MM.1S (cell line): ENCODE data around the gene LRRC38.

Experiments used
- DNase-seq: peaks from one replicate; pipeline ENCODE4 v3.0.0-alpha.2; 2015
- H2AFZ ChIP-seq: fragments of 300-600 bp; sonication (generic); 2 replicates; pipeline ENCODE4 v1.6.0; 2016; ENCODE audit warnings: antibody characterized with exemption, low read length
- H3F3A ChIP-seq: fragments of 300-600 bp; sonication (generic); 2 replicates; pipeline ENCODE4 v1.6.1; 2016; ENCODE audit warnings: mild to moderate bottlenecking, antibody characterized with exemption, low read length, moderate library complexity, mixed read lengths; ENCODE audit not compliant: insufficient read depth
- H3K27ac ChIP-seq: fragments of 300-600 bp; sonication (generic); 2 replicates; pipeline ENCODE4 v1.5.1; 2016; ENCODE audit warnings: mild to moderate bottlenecking, low read length
- H3K27me3 ChIP-seq: fragments of 300-600 bp; sonication (generic); replicated peaks from 2 replicates; pipeline ENCODE4 v1.6.0; 2016; ENCODE audit warnings: low read length; ENCODE audit not compliant: insufficient read depth
- H3K36me3 ChIP-seq: fragments of 300-600 bp; sonication (generic); replicated peaks from 2 replicates; pipeline ENCODE4 v1.6.1; 2016; ENCODE audit warnings: mild to moderate bottlenecking, low read length, mixed read lengths; ENCODE audit not compliant: insufficient read depth
- H3K4me1 ChIP-seq: fragments of 300-600 bp; sonication (generic); 2 replicates; pipeline ENCODE4 v1.6.1; 2016; ENCODE audit warnings: low read length, mixed read lengths
- H3K4me2 ChIP-seq: fragments of 300-600 bp; sonication (generic); 2 replicates; pipeline ENCODE4 v1.6.0; 2016; ENCODE audit warnings: low read depth, low read length
- H3K4me3 ChIP-seq: fragments of 300-600 bp; sonication (generic); 2 replicates; pipeline ENCODE4 v1.5.1; 2016; ENCODE audit warnings: low read length, mixed read lengths
- H3K79me2 ChIP-seq: fragments of 300-600 bp; sonication (generic); 2 replicates; pipeline ENCODE4 v1.6.1; 2016; ENCODE audit warnings: mixed run types, low read length, mixed read lengths
- H3K9ac ChIP-seq: fragments of 300-600 bp; sonication (generic); 2 replicates; pipeline ENCODE4 v1.6.1; 2016; ENCODE audit warnings: low read length, mixed read lengths
- H3K9me2 ChIP-seq: fragments of 300-600 bp; sonication (generic); replicated peaks from 2 replicates; pipeline ENCODE4 v1.6.1; 2016; ENCODE audit warnings: mild to moderate bottlenecking, low read length, mixed read lengths; ENCODE audit not compliant: insufficient read depth
- H3K9me3 ChIP-seq: fragments of 300-600 bp; sonication (generic); replicated peaks from 2 replicates; pipeline ENCODE4 v1.6.1; 2016; ENCODE audit warnings: mild to moderate bottlenecking, low read length, mixed read lengths; ENCODE audit not compliant: insufficient read depth
- H4K20me1 ChIP-seq: fragments of 300-600 bp; sonication (generic); 2 replicates; pipeline ENCODE4 v1.6.1; 2016; ENCODE audit warnings: mild to moderate bottlenecking, low read length, moderate library complexity, mixed read lengths; ENCODE audit not compliant: insufficient read depth
- EZH2 ChIP-seq: fragments of 300-600 bp; sonication (generic); optimal IDR thresholded peaks from 2 replicates; pipeline ENCODE3; 2017; ENCODE audit warnings: low read depth, mild to moderate bottlenecking, antibody characterized with exemption, low read length, mixed read lengths
- EZH2phosphoT487 ChIP-seq: fragments of 300-600 bp; sonication (generic); IDR thresholded peaks from 2 replicates; pipeline ENCODE4 v1.6.1; 2018; ENCODE audit warnings: antibody characterized with exemption, low read length
- TF ChIP-seq, protein P1 (sequence below): fragments of 300-600 bp; sonication (generic); IDR thresholded peaks from 2 replicates; pipeline ENCODE4 v1.5.1; 2016; ENCODE audit warnings: antibody characterized with exemption, low read length, mixed read lengths

Gene LRRC38

DNA sequence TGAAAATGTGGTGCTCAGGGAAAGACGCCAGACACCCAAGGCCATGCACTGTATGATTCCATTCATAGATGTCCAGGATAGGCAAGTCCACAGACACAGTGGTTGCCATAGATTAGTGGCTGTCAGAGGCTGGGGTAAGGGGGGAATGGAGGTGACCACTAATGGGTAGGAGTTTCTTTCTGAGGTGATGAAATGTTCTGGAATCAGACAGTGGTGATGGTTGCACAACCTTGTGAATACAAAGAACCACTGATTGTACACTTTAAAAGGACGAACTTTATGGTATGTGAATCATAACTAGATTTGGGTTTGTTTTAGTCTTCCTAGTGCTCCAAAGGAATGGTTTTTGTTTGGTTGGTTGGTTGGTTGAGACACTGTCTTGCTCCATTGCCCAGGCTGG lies 51.8 kb downstream of the LRRC38 start:
- no peaks in the 10 kb centered on the region for H3K4me1 ChIP-seq
- no peaks in the 10 kb centered on the region for H3K9me3 ChIP-seq
- no peak overlapping the region for H2AFZ ChIP-seq
- no peak for TF ChIP-seq EZH2phosphoT487
- TF ChIP-seq EZH2 = no peak
- TF ChIP-seq, protein P1, sequence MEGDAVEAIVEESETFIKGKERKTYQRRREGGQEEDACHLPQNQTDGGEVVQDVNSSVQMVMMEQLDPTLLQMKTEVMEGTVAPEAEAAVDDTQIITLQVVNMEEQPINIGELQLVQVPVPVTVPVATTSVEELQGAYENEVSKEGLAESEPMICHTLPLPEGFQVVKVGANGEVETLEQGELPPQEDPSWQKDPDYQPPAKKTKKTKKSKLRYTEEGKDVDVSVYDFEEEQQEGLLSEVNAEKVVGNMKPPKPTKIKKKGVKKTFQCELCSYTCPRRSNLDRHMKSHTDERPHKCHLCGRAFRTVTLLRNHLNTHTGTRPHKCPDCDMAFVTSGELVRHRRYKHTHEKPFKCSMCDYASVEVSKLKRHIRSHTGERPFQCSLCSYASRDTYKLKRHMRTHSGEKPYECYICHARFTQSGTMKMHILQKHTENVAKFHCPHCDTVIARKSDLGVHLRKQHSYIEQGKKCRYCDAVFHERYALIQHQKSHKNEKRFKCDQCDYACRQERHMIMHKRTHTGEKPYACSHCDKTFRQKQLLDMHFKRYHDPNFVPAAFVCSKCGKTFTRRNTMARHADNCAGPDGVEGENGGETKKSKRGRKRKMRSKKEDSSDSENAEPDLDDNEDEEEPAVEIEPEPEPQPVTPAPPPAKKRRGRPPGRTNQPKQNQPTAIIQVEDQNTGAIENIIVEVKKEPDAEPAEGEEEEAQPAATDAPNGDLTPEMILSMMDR = no peak
- no peaks in the 10 kb centered on the region for H3K36me3 ChIP-seq
- no peak overlapping the region for H3K4me3 ChIP-seq
- DNase-seq = no peak
- H3F3A ChIP-seq = no peaks in the 10 kb centered on the region
- no peaks in the 10 kb centered on the region for H3K79me2 ChIP-seq
- H3K9me2 ChIP-seq = no peaks in the 10 kb centered on the region
- H3K27ac ChIP-seq = no peak overlapping the region
- no peak overlapping the region for H3K4me2 ChIP-seq
- no peak overlapping the region for H3K9ac ChIP-seq
- H4K20me1 ChIP-seq = no peaks in the 10 kb centered on the region
- H3K27me3 ChIP-seq = no peaks in the 10 kb centered on the region

DNA sequence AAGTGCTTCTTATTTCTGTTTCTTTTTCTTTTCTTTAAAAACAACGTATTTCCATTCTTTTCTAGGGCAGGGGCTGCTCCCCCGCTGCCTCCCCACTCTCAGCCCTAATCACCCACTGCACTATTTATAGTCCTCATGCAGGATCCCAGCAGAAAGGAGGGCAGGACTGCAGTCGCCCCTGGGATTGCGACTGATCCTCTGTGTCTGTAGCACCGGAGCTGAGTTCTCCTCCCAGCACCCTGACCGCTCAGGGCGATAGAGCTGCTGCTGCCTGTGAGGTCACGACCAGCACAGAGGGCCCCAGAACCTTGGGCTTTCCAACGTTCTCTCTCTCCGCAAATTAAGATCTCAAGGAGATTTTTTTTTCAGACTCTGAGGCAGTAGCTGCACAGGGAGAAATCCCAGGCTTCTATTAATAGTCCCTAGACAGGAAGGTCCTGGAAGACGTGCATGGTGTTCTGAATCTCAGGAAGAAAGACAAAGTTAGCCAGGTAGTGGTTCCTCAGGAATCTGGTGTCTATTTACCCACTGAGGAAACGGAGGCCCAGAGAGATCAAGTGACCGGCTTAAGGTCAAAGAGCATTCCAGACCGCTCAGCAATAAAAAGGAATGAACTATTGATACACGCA lies 56.8 kb downstream of the LRRC38 start:
- H3K36me3 ChIP-seq = no peaks in the 10 kb centered on the region

DNA sequence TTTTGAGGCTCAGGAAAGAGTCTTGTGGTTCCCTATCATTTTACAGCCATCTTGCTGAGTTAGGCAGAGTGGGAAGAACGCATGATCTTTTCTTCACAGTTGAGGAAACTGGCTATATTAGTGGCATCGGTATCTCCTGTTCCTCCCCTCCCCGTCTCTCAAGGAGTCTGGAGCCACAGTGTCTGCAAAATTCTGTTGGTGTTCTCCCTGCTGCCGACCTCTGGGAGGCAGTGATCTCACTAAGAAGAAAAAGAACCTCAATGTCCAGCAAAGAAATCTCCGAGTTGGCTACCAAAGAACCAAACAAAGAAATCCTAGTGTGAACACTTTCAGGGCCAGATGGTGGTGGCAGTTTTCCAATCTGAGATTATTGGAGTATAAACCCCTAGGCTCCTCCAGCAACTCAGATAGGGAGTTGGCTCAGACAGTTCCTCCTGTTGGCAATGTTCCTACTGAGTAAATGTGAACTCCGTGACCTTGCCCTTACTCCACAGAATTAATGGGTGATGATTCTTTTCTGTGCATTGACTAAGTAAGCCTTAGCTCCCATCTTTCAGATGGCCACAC lies 62.3 kb downstream of the LRRC38 start:
- no peaks in the 10 kb centered on the region for H3K27me3 ChIP-seq
- H3F3A ChIP-seq = no peaks in the 10 kb centered on the region
- no peaks in the 10 kb centered on the region for H3K79me2 ChIP-seq
- DNase-seq = no peak
- no peaks in the 10 kb centered on the region for H3K9me2 ChIP-seq
- H3K4me1 ChIP-seq = no peaks in the 10 kb centered on the region
- no peak overlapping the region for H2AFZ ChIP-seq
- no peaks in the 10 kb centered on the region for H4K20me1 ChIP-seq
- H3K4me3 ChIP-seq = no peak overlapping the region
- H3K27ac ChIP-seq = no peak overlapping the region
- H3K4me2 ChIP-seq = no peak overlapping the region
- no peaks in the 10 kb centered on the region for H3K9me3 ChIP-seq
- no peaks in the 10 kb centered on the region for H3K36me3 ChIP-seq
- TF ChIP-seq EZH2phosphoT487 (no peak), EZH2 (no peak)
- TF ChIP-seq, protein P1 = no peak
- no peak overlapping the region for H3K9ac ChIP-seq

More for the DNA sequence above, 56.8 kb downstream of the LRRC38 start:
- Histone ChIP-seq H3K4me2 (no peak overlapping the region), H3K9ac (no peak overlapping the region), H3K27ac (no peak overlapping the region), H4K20me1 (no peaks in the 10 kb centered on the region), H2AFZ (no peak overlapping the region), H3K79me2 (no peaks in the 10 kb centered on the region), H3K9me2 (no peaks in the 10 kb centered on the region), H3K9me3 (no peaks in the 10 kb centered on the region), H3K4me1 (no peaks in the 10 kb centered on the region), H3F3A (no peaks in the 10 kb centered on the region), H3K27me3 (no peaks in the 10 kb centered on the region), H3K4me3 (no peak overlapping the region)
- no peak for DNase-seq
- TF ChIP-seq, protein P1 = no peak
- no peak for TF ChIP-seq EZH2phosphoT487
- no peak for TF ChIP-seq EZH2
